GM23338 (cell line): ENCODE data around the gene SLC1A4. TPM values are rescaled to one million over a fixed set of nuclear protein-coding genes. Genes with fewer than 3 reads are reported as not detected.
A peak's percentile ranks its signal among the peaks of the same experiment; 100 is the strongest.

Experiments used
- ATAC-seq: fragments of 200-7000 bp; cut with Tn5 transposase; 3 replicates; pipeline ENCODE4 v1.9.1; 2020
- DNase-seq: peaks from one replicate; pipeline ENCODE4 v3.0.0-alpha.2; 2015; ENCODE audit warnings: low spot score
- H2AFZ ChIP-seq: fragments of 200-600 bp; sonication (generic); 2 replicates; pipeline ENCODE4 v1.8.0; 2016; ENCODE audit warnings: antibody characterized with exemption, mild to moderate bottlenecking, moderate library complexity
- H3F3A ChIP-seq: fragments of 200-600 bp; sonication (generic); replicated peaks from 2 replicates; pipeline ENCODE4 v1.8.0; 2017; ENCODE audit warnings: antibody characterized with exemption, mixed run types, low read depth
- H3K27ac ChIP-seq: fragments of 200-600 bp; sonication (generic); 2 replicates; pipeline ENCODE4 v1.6.1; 2016; ENCODE audit warnings: low read depth
- H3K27me3 ChIP-seq: fragments of 200-600 bp; sonication (generic); 2 replicates; pipeline ENCODE4 v1.8.0; 2016; ENCODE audit warnings: mild to moderate bottlenecking, mixed run types, moderate library complexity; ENCODE audit not compliant: insufficient read depth
- H3K36me3 ChIP-seq: fragments of 200-600 bp; sonication (generic); 2 replicates; pipeline ENCODE4 v1.8.0; 2016; ENCODE audit warnings: mild to moderate bottlenecking; ENCODE audit not compliant: insufficient read depth
- H3K4me1 ChIP-seq: fragments of 200-600 bp; sonication (generic); 2 replicates; pipeline ENCODE4 v1.8.0; 2016; ENCODE audit warnings: mild to moderate bottlenecking, moderate library complexity; ENCODE audit not compliant: insufficient read depth
- H3K4me2 ChIP-seq: fragments of 200-600 bp; sonication (generic); 2 replicates; pipeline ENCODE4 v1.7.1; 2017; ENCODE audit warnings: mixed run types
- H3K4me3 ChIP-seq: fragments of 200-600 bp; sonication (generic); 2 replicates; pipeline ENCODE4 v1.6.1; 2016; ENCODE audit warnings: mixed run types
- H3K79me2 ChIP-seq: fragments of 200-600 bp; sonication (generic); replicated peaks from 2 replicates; pipeline ENCODE4 v1.8.0; 2017; ENCODE audit warnings: mild to moderate bottlenecking; ENCODE audit not compliant: insufficient read depth
- H3K9me2 ChIP-seq: fragments of 200-600 bp; sonication (generic); 2 replicates; pipeline ENCODE4 v1.8.0; 2017; ENCODE audit not compliant: insufficient read depth
- H4K20me1 ChIP-seq: fragments of 200-600 bp; sonication (generic); replicated peaks from 2 replicates; pipeline ENCODE4 v1.8.0; 2017; ENCODE audit warnings: mild to moderate bottlenecking; ENCODE audit not compliant: insufficient read depth
- H3K27ac Mint-ChIP-seq: 2 replicates; pipeline ENCODE4 v1.8.0; 2020; ENCODE audit warnings: inconsistent platforms, mild to moderate bottlenecking, moderate library complexity, mixed read lengths
- H3K27me3 Mint-ChIP-seq: 3 replicates; pipeline ENCODE4 v1.8.0; 2022; ENCODE audit warnings: low read depth, mild to moderate bottlenecking, moderate library complexity, mixed read lengths, inconsistent platforms; ENCODE audit not compliant: insufficient read depth, poor library complexity
- H3K36me3 Mint-ChIP-seq: 3 replicates; pipeline ENCODE4 v1.8.0; 2021; ENCODE audit warnings: low read depth, mild to moderate bottlenecking, inconsistent platforms, moderate library complexity, mixed read lengths
- H3K4me1 Mint-ChIP-seq: 3 replicates; pipeline ENCODE4 v1.8.0; 2020; ENCODE audit warnings: mild to moderate bottlenecking, inconsistent platforms, mixed read lengths
- H3K4me3 Mint-ChIP-seq: 3 replicates; pipeline ENCODE4 v1.8.0; 2021; ENCODE audit warnings: moderate library complexity, mild to moderate bottlenecking, inconsistent platforms, mixed read lengths
- H3K9me3 Mint-ChIP-seq: 3 replicates; pipeline ENCODE4 v1.8.0; 2020; ENCODE audit warnings: moderate library complexity, mild to moderate bottlenecking, inconsistent platforms, mixed read lengths
- CREB1 ChIP-seq: fragments of 250-450 bp; sonication (Bioruptor Pico); IDR thresholded peaks from 2 replicates; pipeline ENCODE4 v1.5.0; 2020; ENCODE audit warnings: low read depth, mild to moderate bottlenecking, moderate library complexity
- CTCF ChIP-seq, 2 experiments: fragments of 200-600 bp in 1 of 2; sonication (generic) in 1 of 2; conservative IDR thresholded peaks; 2 replicates each; pipeline versions ENCODE4 v1.5.1 to v1.6.1; 2016 to 2017; ENCODE audit warnings: antibody characterized with exemption in 2 of 2, low read depth in 2 of 2, mild to moderate bottlenecking in 2 of 2, moderate library complexity in 1 of 2
- ETS1 ChIP-seq: IDR thresholded peaks from 2 replicates; pipeline ENCODE4 v1.6.1; 2016; ENCODE audit warnings: antibody characterized with exemption
- EZH2 ChIP-seq: fragments of 200-600 bp; sonication (generic); IDR thresholded peaks from one replicate; pipeline ENCODE4 v1.8.0; 2017; ENCODE audit warnings: antibody characterized with exemption, mild to moderate bottlenecking, low read depth; ENCODE audit not compliant: unreplicated experiment
- EZH2phosphoT487 ChIP-seq: fragments of 200-600 bp; sonication (generic); IDR thresholded peaks from one replicate; pipeline ENCODE4 v1.8.1; 2018; ENCODE audit warnings: antibody characterized with exemption; ENCODE audit not compliant: unreplicated experiment
- JUNB ChIP-seq: IDR thresholded peaks from one replicate; pipeline ENCODE4 v1.6.1; 2016; ENCODE audit warnings: antibody characterized with exemption; ENCODE audit not compliant: unreplicated experiment
- NANOG ChIP-seq: IDR thresholded peaks from 2 replicates; pipeline ENCODE4 v1.6.1; 2016; ENCODE audit warnings: antibody characterized with exemption, borderline replicate concordance
- POLR2AphosphoS5 ChIP-seq: IDR thresholded peaks from 2 replicates; pipeline ENCODE4 v1.6.1; 2016; ENCODE audit warnings: antibody characterized with exemption, low read depth
- STAT1 ChIP-seq: IDR thresholded peaks from one replicate; pipeline ENCODE4 v1.6.1; 2016; ENCODE audit warnings: antibody characterized with exemption; ENCODE audit not compliant: unreplicated experiment
- ZNF114 ChIP-seq: fragments of 250-450 bp; sonication (Bioruptor Pico); IDR thresholded peaks from 2 replicates; pipeline ENCODE4 v1.5.0; 2020; ENCODE audit warnings: mild to moderate bottlenecking, moderate library complexity
- ZNF331 ChIP-seq: fragments of 250-450 bp; sonication (Bioruptor Pico); IDR thresholded peaks from 2 replicates; pipeline ENCODE4 v1.5.0; 2020; ENCODE audit warnings: low read depth, mild to moderate bottlenecking, moderate library complexity
- polyA plus RNA-seq: library from polyadenylated mRNA; unstranded; fragments of >200 nt; fragmentation: Nextera tagmentation; extraction: Ambion mirVana; gene quantifications from 2 replicates; pipeline ENCODE4 v1.2.1, GENCODE V29; 2016
- total RNA-seq: library from RNA; depleted of rRNA; stranded (reverse); fragments of >200 nt; shearing (Covaris generic); gene quantifications from 2 replicates; pipeline ENCODE4 v1.2.3, GENCODE V29; 2014
- TF ChIP-seq, protein P1 (sequence below): IDR thresholded peaks from one replicate; pipeline ENCODE4 v1.6.1; 2018; ENCODE audit warnings: antibody characterized with exemption; ENCODE audit not compliant: unreplicated experiment

SLC1A4 gene
- total and polyA plus RNA-seq, 2 experiments from 2014 or later, result 1.3 to 2.7 TPM

GRCh38 chr2:64978514-64979268 is 10.5 kb upstream of the SLC1A4 start:
- ATAC-seq, result peak; percentile 54
- Mint-ChIP-seq H3K36me3 (no peaks in the 10 kb centered on the region), H3K27ac (no peak overlapping the region), H3K4me1 (peaks cover 17% of the 10 kb centered on the region), H3K9me3 (no peaks in the 10 kb centered on the region), H3K27me3 (peaks cover 2% of the 10 kb centered on the region), H3K4me3 (no peak overlapping the region)
- Histone ChIP-seq H2AFZ (no peak overlapping the region), H3K27me3 (no peaks in the 10 kb centered on the region), H3K79me2 (no peaks in the 10 kb centered on the region), H3F3A (no peaks in the 10 kb centered on the region), H4K20me1 (no peaks in the 10 kb centered on the region), H3K4me1 (peaks cover 12% of the 10 kb centered on the region), H3K4me2 (no peak overlapping the region), H3K36me3 (no peaks in the 10 kb centered on the region), H3K27ac (no peak overlapping the region), H3K4me3 (no peak overlapping the region), H3K9me2 (no peaks in the 10 kb centered on the region)
- TF ChIP-seq CTCF (conservative IDR thresholded peaks at IDR 0.05; ENCODE audit: low read depth in 2 of 2), result peak; percentile 35 to 38
- TF ChIP-seq STAT1, result no peak
- DNase-seq, result peak; percentile 50

GRCh38 chr2:64979744-64980143 is 9.5 kb upstream of the SLC1A4 start:
- Histone ChIP-seq H3K9me2 (no peaks in the 10 kb centered on the region), H3F3A (no peaks in the 10 kb centered on the region), H3K36me3 (no peaks in the 10 kb centered on the region), H3K79me2 (no peaks in the 10 kb centered on the region), H3K27me3 (no peaks in the 10 kb centered on the region), H2AFZ (no peak overlapping the region), H3K4me3 (no peak overlapping the region), H3K4me2 (no peak overlapping the region), H3K27ac (no peak overlapping the region), H3K4me1 (peaks cover 5% of the 10 kb centered on the region), H4K20me1 (no peaks in the 10 kb centered on the region)
- Mint-ChIP-seq H3K27me3 (peaks cover 2% of the 10 kb centered on the region), H3K4me3 (no peak overlapping the region), H3K9me3 (no peaks in the 10 kb centered on the region), H3K36me3 (no peaks in the 10 kb centered on the region), H3K4me1 (peaks cover 9% of the 10 kb centered on the region), H3K27ac (no peak overlapping the region)
- ATAC-seq, result no peak
- TF ChIP-seq ZNF114 (CRISPR knock-in tag) (no peak), POLR2AphosphoS5 (no peak)
- no peak for DNase-seq

- no peaks in the 10 kb centered on the region for H3K9me3 Mint-ChIP-seq
- H3K4me3 Mint-ChIP-seq, result no peak overlapping the region
- no peak overlapping the region for H3K27ac Mint-ChIP-seq
- H3K4me1 Mint-ChIP-seq, result peaks cover 5% of the 10 kb centered on the region
- Histone ChIP-seq H3K27me3 (0 out of 2 replicates have a peak, but pooled peaks cover 2% of the 10 kb centered on the region), H3F3A (no peaks in the 10 kb centered on the region), H3K9me2 (no peaks in the 10 kb centered on the region), H4K20me1 (no peaks in the 10 kb centered on the region; the same call in 1 of the 2 replicates), H3K36me3 (no peaks in the 10 kb centered on the region), H3K79me2 (no peaks in the 10 kb centered on the region), H3K4me3 (no peak overlapping the region), H3K4me2 (no peak overlapping the region), H3K4me1 (peaks cover under 1% of the 10 kb centered on the region; the same call in 1 of the 2 replicates), H3K27ac (no peak overlapping the region), H2AFZ (no peak overlapping the region)
- DNase-seq (no peak), ATAC-seq (no peak)
- no peaks in the 10 kb centered on the region for H3K36me3 Mint-ChIP-seq
- H3K27me3 Mint-ChIP-seq, result peaks cover 2% of the 10 kb centered on the region
- no peak for TF ChIP-seq JUNB
- TF ChIP-seq NANOG, result no peak
- no peak for TF ChIP-seq EZH2
- TF ChIP-seq ETS1, result no peak
- TF ChIP-seq, protein P1, sequence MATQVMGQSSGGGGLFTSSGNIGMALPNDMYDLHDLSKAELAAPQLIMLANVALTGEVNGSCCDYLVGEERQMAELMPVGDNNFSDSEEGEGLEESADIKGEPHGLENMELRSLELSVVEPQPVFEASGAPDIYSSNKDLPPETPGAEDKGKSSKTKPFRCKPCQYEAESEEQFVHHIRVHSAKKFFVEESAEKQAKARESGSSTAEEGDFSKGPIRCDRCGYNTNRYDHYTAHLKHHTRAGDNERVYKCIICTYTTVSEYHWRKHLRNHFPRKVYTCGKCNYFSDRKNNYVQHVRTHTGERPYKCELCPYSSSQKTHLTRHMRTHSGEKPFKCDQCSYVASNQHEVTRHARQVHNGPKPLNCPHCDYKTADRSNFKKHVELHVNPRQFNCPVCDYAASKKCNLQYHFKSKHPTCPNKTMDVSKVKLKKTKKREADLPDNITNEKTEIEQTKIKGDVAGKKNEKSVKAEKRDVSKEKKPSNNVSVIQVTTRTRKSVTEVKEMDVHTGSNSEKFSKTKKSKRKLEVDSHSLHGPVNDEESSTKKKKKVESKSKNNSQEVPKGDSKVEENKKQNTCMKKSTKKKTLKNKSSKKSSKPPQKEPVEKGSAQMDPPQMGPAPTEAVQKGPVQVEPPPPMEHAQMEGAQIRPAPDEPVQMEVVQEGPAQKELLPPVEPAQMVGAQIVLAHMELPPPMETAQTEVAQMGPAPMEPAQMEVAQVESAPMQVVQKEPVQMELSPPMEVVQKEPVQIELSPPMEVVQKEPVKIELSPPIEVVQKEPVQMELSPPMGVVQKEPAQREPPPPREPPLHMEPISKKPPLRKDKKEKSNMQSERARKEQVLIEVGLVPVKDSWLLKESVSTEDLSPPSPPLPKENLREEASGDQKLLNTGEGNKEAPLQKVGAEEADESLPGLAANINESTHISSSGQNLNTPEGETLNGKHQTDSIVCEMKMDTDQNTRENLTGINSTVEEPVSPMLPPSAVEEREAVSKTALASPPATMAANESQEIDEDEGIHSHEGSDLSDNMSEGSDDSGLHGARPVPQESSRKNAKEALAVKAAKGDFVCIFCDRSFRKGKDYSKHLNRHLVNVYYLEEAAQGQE, result no peak
- no peak for TF ChIP-seq STAT1
- TF ChIP-seq ZNF114 (CRISPR knock-in tag), result no peak
- TF ChIP-seq CREB1 (CRISPR knock-in tag), result no peak
- no peak for TF ChIP-seq EZH2phosphoT487
- TF ChIP-seq ZNF331, result no peak
Observed at GRCh38 chr2:64980183-64980582, 9.0 kb upstream of the SLC1A4 start.
